Activated CD8-positive, alpha-beta memory T cell treated with anti-CD3 and anti-CD28 coated beads, Interleukin-2, amount 50 U/mL, for 4 hours (primary cell): ENCODE results near the gene LENG1.
A peak's percentile ranks its signal among the peaks of the same experiment; 100 is the strongest.
"Not testable (repeated sequence)": the region's sequence is repeated elsewhere in the genome, so short reads cannot be mapped to it uniquely, and the experiment has no call there.

Source experiments
- DNase-seq: peaks from one replicate; pipeline ENCODE4 v3.0.0-alpha.2; 2020

LENG1 gene

GRCh38 chr19:54159352-54160181 is at the start of gene LENG1:
Gene LENG1 (minus strand): TSS chr19:54159721. CDS start chr19:54159695, 26 bp downstream.
- peak; percentile 96 for DNase-seq

GRCh38 chr19:54208784-54209057 is 49.2 kb upstream of the LENG1 start:
- no peak for DNase-seq

- no peak for DNase-seq
These were observed 48.7 kb upstream of the LENG1 start for GRCh38 chr19:54207983-54208783.

- DNase-seq, result no peak
These were observed 48.1 kb upstream of the LENG1 start for GRCh38 chr19:54207676-54207982.

GRCh38 chr19:54207193-54207592 is 47.7 kb upstream of the LENG1 start:
- not testable (repeated sequence) for DNase-seq

- no peak for DNase-seq
These were observed 47.3 kb upstream of the LENG1 start for GRCh38 chr19:54206831-54207177.

- DNase-seq, result no peak
These were observed 46.7 kb upstream of the LENG1 start for GRCh38 chr19:54206030-54206830.

- no peak for DNase-seq
These were observed 45.4 kb upstream of the LENG1 start for GRCh38 chr19:54204767-54205468.

- DNase-seq, result no peak
These were observed 43.7 kb upstream of the LENG1 start for GRCh38 chr19:54203151-54203611.

GRCh38 chr19:54201980-54202379 is 42.5 kb upstream of the LENG1 start:
- no peak for DNase-seq

GRCh38 chr19:54201172-54201701 is 41.7 kb upstream of the LENG1 start:
- no peak for DNase-seq

- DNase-seq, result no peak
These were observed 39.9 kb upstream of the LENG1 start for GRCh38 chr19:54199401-54199800.

- no peak for DNase-seq
These were observed 37.6 kb upstream of the LENG1 start for GRCh38 chr19:54197121-54197520.

GRCh38 chr19:54196536-54196935 is 37.0 kb upstream of the LENG1 start:
- no peak for DNase-seq

GRCh38 chr19:54194463-54194862 is 34.9 kb upstream of the LENG1 start:
- DNase-seq, result not testable (repeated sequence)

- no peak for DNase-seq
These were observed 33.5 kb upstream of the LENG1 start for GRCh38 chr19:54193011-54193410.

- DNase-seq, result no peak
These were observed 32.4 kb upstream of the LENG1 start for GRCh38 chr19:54191811-54192453.

GRCh38 chr19:54191011-54191810 is 31.7 kb upstream of the LENG1 start, which contains the start of gene TSEN34:
Gene TSEN34 (plus strand): TSS chr19:54191308. CDS start chr19:54191365, 57 bp downstream.
- peak; percentile 86 for DNase-seq

- peak; percentile 100 for DNase-seq
These were observed 31.0 kb upstream of the LENG1 start for GRCh38 chr19:54190503-54191010.

- DNase-seq, result peak; percentile 100
These were observed 30.4 kb upstream of the LENG1 start for GRCh38 chr19:54189735-54190502.
